ENCODE data around the gene ZNRF1.

GRCh38 chr16:75143941-75144340 is 145.1 kb downstream of the ZNRF1 start:
- TF ChIP-seq EGR1 (IDR thresholded peaks at IDR 0.05): no peak
- no peak for TF ChIP-seq CREB1 (IDR thresholded peaks at IDR 0.05; ENCODE audit: low read depth)
- TF ChIP-seq EP300 (IDR thresholded peaks at IDR 0.05; ENCODE audit: borderline replicate concordance): no peak
- TF ChIP-seq ZBTB7A (IDR thresholded peaks at IDR 0.05; ENCODE audit: low read depth): no peak
- TF ChIP-seq TCF12 (IDR thresholded peaks at IDR 0.05; ENCODE audit: low read depth): no peak
- TF ChIP-seq FOXM1 (IDR thresholded peaks at IDR 0.05; ENCODE audit: borderline replicate concordance, low read depth): no peak
- TF ChIP-seq RAD21 (IDR thresholded peaks at IDR 0.05; ENCODE audit: low read depth): no peak
- TF ChIP-seq REST (IDR thresholded peaks at IDR 0.05; ENCODE audit: low read depth): no peak
- no peak for TF ChIP-seq CEBPB (IDR thresholded peaks at IDR 0.05)
- no peak for TF ChIP-seq YY1 (IDR thresholded peaks at IDR 0.05; ENCODE audit: low read depth)
- TF ChIP-seq NFIC (IDR thresholded peaks at IDR 0.05): no peak

All from Ishikawa (cell line).